Endothelial cell of umbilical vein (primary cell): ENCODE results near the gene VIPR2. TPM values are rescaled to one million over a fixed set of nuclear protein-coding genes. Genes with fewer than 3 reads are reported as not detected.

ENCODE experiments used
- BruUV-seq: library from RNA; stranded (reverse); fragments of 400-500 nt; replicated peaks from 2 replicates; lab custom pipeline; 2021; lab: Mats Ljungman, UMichigan
- CTCF ChIA-PET: fragments of 300-600, 350-600 bp; sonication (Branson Sonifier 250); formaldehyde crosslinking; loops from one replicate; lab custom pipeline; 2021; ENCODE audit warnings: antibody characterized with exemption, inconsistent platforms; lab: Charles Lee
- POLR2A ChIA-PET: fragments of 300-600, 350-600 bp; sonication (Branson Sonifier 250); formaldehyde crosslinking; loops from one replicate; lab custom pipeline; 2021; ENCODE audit warnings: antibody characterized with exemption, inconsistent platforms; lab: Charles Lee
- DNase-seq: peaks from one replicate; pipeline ENCODE4 v3.0.0-alpha.2; 2011; ENCODE audit warnings: low read depth, low spot score
- FAIRE-seq: peaks from 2 replicates; lab custom pipeline; 2011; peaks lifted over from hg19 to GRCh38; lab: Jason Lieb, UNC
- H2AFZ ChIP-seq: 2 replicates; pipeline ENCODE4 v1.6.0; 2012; ENCODE audit warnings: low read depth, low read length, control low read depth, inconsistent platforms
- H3K27ac ChIP-seq: 2 replicates; pipeline ENCODE4 v1.5.1; 2011; ENCODE audit warnings: low read depth, mild to moderate bottlenecking, control low read depth, low read length, moderate library complexity; ENCODE audit not compliant: insufficient read depth
- H3K27me3 ChIP-seq, 2 experiments: 2 replicates each; pipeline versions ENCODE4 v1.6.0 to v1.6.1; 2011; ENCODE audit warnings: low read length in 2 of 2, mixed read lengths in 1 of 2; ENCODE audit not compliant: control insufficient read depth in 2 of 2, insufficient read depth in 2 of 2
- H3K36me3 ChIP-seq, 2 experiments: 2 replicates in 1 of 2; 3 replicates in 1 of 2; pipeline ENCODE4 v1.5.1; 2011; ENCODE audit warnings: low read length in 2 of 2, mild to moderate bottlenecking in 1 of 2, moderate library complexity in 1 of 2; ENCODE audit not compliant: control insufficient read depth in 2 of 2, insufficient read depth in 2 of 2; ENCODE audit errors: extremely low read depth in 1 of 2
- H3K4me1 ChIP-seq: 3 replicates; pipeline ENCODE4 v1.5.1; 2011; ENCODE audit warnings: mild to moderate bottlenecking, low read length; ENCODE audit not compliant: control insufficient read depth, insufficient read depth; ENCODE audit errors: extremely low read depth
- H3K4me2 ChIP-seq: 2 replicates; pipeline ENCODE4 v1.6.1; 2011; ENCODE audit warnings: low read length, control low read depth, mixed read lengths; ENCODE audit not compliant: insufficient read depth
- H3K4me3 ChIP-seq, 3 experiments: fragments of 200-600 bp in 1 of 3; sonication (generic), shearing (Covaris generic) in 1 of 3; replicated peaks in 1 of 3; 2 replicates each; pipeline ENCODE4 v1.5.1; 2011 to 2016; ENCODE audit warnings: control low read depth in 3 of 3, low read length in 3 of 3, mild to moderate bottlenecking in 2 of 3, inconsistent platforms in 1 of 3, low read depth in 1 of 3, moderate library complexity in 1 of 3; ENCODE audit not compliant: insufficient read depth in 1 of 3
- H3K79me2 ChIP-seq: 2 replicates; pipeline ENCODE4 v1.6.0; 2012; ENCODE audit warnings: low read length, inconsistent platforms; ENCODE audit not compliant: control insufficient read depth, insufficient read depth
- H3K9ac ChIP-seq: replicated peaks from 2 replicates; pipeline ENCODE3; 2011; ENCODE audit warnings: low read length, control low read depth; ENCODE audit not compliant: insufficient read depth; ENCODE audit errors: extremely low read depth
- H3K9me1 ChIP-seq: replicated peaks from 3 replicates; pipeline ENCODE4 v1.6.0; 2011; ENCODE audit warnings: mild to moderate bottlenecking, low read length; ENCODE audit not compliant: control insufficient read depth, insufficient read depth; ENCODE audit errors: extremely low read depth
- H3K9me3 ChIP-seq: replicated peaks from 2 replicates; pipeline ENCODE4 v1.5.1; 2012; ENCODE audit warnings: low read length, inconsistent platforms; ENCODE audit not compliant: control insufficient read depth, insufficient read depth
- H4K20me1 ChIP-seq: replicated peaks from 2 replicates; pipeline ENCODE3; 2011; ENCODE audit warnings: mild to moderate bottlenecking, low read length; ENCODE audit not compliant: control insufficient read depth, insufficient read depth; ENCODE audit errors: extremely low read depth
- CTCF ChIP-seq, 2 donors: IDR thresholded peaks; 1 replicate in 1 of 2; 2 replicates in 1 of 2; pipeline ENCODE4 v1.5.1; 2011; ENCODE audit warnings: low read length in 2 of 2, mild to moderate bottlenecking in 2 of 2, moderate library complexity in 2 of 2, control low read depth in 1 of 2, inconsistent platforms in 1 of 2, low read depth in 1 of 2; ENCODE audit not compliant: insufficient read depth in 1 of 2; ENCODE audit errors: extremely low read depth in 1 of 2
- EZH2 ChIP-seq: IDR thresholded peaks from 2 replicates; pipeline ENCODE4 v1.6.1; 2012; ENCODE audit warnings: borderline replicate concordance, low read depth, mild to moderate bottlenecking, moderate library complexity, low read length, inconsistent platforms; ENCODE audit not compliant: severe bottlenecking
- FOS ChIP-seq: IDR thresholded peaks from 2 replicates; pipeline ENCODE4 v1.6.1; 2011; ENCODE audit warnings: mild to moderate bottlenecking, low read length, moderate library complexity, borderline replicate concordance; ENCODE audit not compliant: insufficient read depth
- GATA2 ChIP-seq: IDR thresholded peaks from 2 replicates; pipeline ENCODE4 v1.7.0; 2011; ENCODE audit warnings: low read depth, mild to moderate bottlenecking, moderate library complexity, mixed read lengths, low read length; ENCODE audit not compliant: insufficient read length, insufficient read depth
- JUN ChIP-seq: IDR thresholded peaks from 2 replicates; pipeline ENCODE4 v1.6.1; 2011; ENCODE audit warnings: borderline replicate concordance, low read depth; ENCODE audit not compliant: insufficient read length, insufficient read depth
- MAX ChIP-seq: IDR thresholded peaks from 2 replicates; pipeline ENCODE4 v1.6.1; 2011; ENCODE audit not compliant: insufficient read depth, insufficient read length
- MYC ChIP-seq: IDR thresholded peaks from one replicate; pipeline ENCODE4 v1.6.1; 2011; ENCODE audit warnings: mild to moderate bottlenecking, low read depth, low read length
- POLR2A ChIP-seq: IDR thresholded peaks from 2 replicates; pipeline ENCODE4 v1.6.1; 2012; ENCODE audit warnings: low read depth, mild to moderate bottlenecking, control low read depth, low read length
- POLR2AphosphoS5 ChIP-seq: IDR thresholded peaks from 2 replicates; pipeline ENCODE4 v1.6.1; 2012; ENCODE audit warnings: low read depth, mild to moderate bottlenecking, control low read depth, low read length, moderate library complexity; ENCODE audit not compliant: insufficient read depth
- dilution Hi-C: fragments of 300-500 bp; cut with MboI; formaldehyde crosslinking; loops from one replicate; pipeline ENCODE4 v1.15.0; 2019; ENCODE audit warnings: low sequenced_read_pairs; ENCODE audit not compliant: extremely low pct_ligation_motif_present
- intact Hi-C: fragments of 100-400 bp; cut with micrococcal nuclease; formaldehyde crosslinking; loops from one replicate; pipeline ENCODE4 v1.10.0; 2022
- polyA plus RNA-seq, 4 experiments: library from polyadenylated mRNA; depleted of rRNA in 3 of 4; stranded (reverse) in 3 of 4; unstranded in 1 of 4; fragments of >200 nt; gene quantifications; 2 replicates each; pipeline versions ENCODE4 v1.2.1 to v1.2.3, GENCODE V29; 2011 to 2012; ENCODE audit warnings: missing spikeins in 1 of 4
- total RNA-seq: library from RNA; stranded (reverse); gene quantifications from 2 replicates; pipeline ENCODE4 v1.2.3, GENCODE V29; 2021

The VIPR2 gene
- total and polyA plus RNA-seq, 2 donors (not counting 3 experiments of a cell fraction or from before 2014, with no cell fraction given): not detected

GRCh38 chr7:159156436-159157245, 12.0 kb upstream of the VIPR2 start:
- FAIRE-seq (no peak), DNase-seq (no peak)
- intact Hi-C loops: no loop called here
- H2AFZ ChIP-seq: no peak overlapping the region
- CTCF ChIA-PET: no interaction called here
- H3K9ac ChIP-seq: no peak overlapping the region
- no peak overlapping the region for H3K4me3 ChIP-seq
- TF ChIP-seq JUN (no peak), POLR2A (no peak), MYC (no peak), POLR2AphosphoS5 (no peak), MAX (no peak)
- H3K9me1 ChIP-seq: no peaks in the 10 kb centered on the region
- no peaks in the 10 kb centered on the region for H3K9me3 ChIP-seq
- H3K36me3 ChIP-seq: no peaks in the 10 kb centered on the region
- no peak overlapping the region for H3K27ac ChIP-seq
- H3K4me1 ChIP-seq: no peaks in the 10 kb centered on the region
- H3K79me2 ChIP-seq: no peaks in the 10 kb centered on the region
- BruUV-seq: no TSS peak
- H3K27me3 ChIP-seq: no peaks in the 10 kb centered on the region
- dilution Hi-C loops: no loop called here
- POLR2A ChIA-PET: no interaction called here
- H3K4me2 ChIP-seq: no peak overlapping the region
- no peaks in the 10 kb centered on the region for H4K20me1 ChIP-seq

GRCh38 chr7:159155410-159155809, 10.7 kb upstream of the VIPR2 start:
- dilution Hi-C loops: no loop called here

More at GRCh38 chr7:159155410-159155809, 10.7 kb upstream of the VIPR2 start:
- DNase-seq (no peak), FAIRE-seq (no peak)
- no peak overlapping the region for H3K4me3 ChIP-seq
- H3K27ac ChIP-seq: no peak overlapping the region
- no peak overlapping the region for H3K9ac ChIP-seq
- H3K9me1 ChIP-seq: no peaks in the 10 kb centered on the region
- no peak overlapping the region for H2AFZ ChIP-seq
- no peak overlapping the region for H3K4me2 ChIP-seq
- CTCF ChIA-PET: no interaction called here
- POLR2A ChIA-PET: no interaction called here
- H3K36me3 ChIP-seq: no peaks in the 10 kb centered on the region
- no peaks in the 10 kb centered on the region for H3K4me1 ChIP-seq
- intact Hi-C loops: no loop called here
- no peaks in the 10 kb centered on the region for H3K79me2 ChIP-seq
- no peaks in the 10 kb centered on the region for H3K9me3 ChIP-seq
- H3K27me3 ChIP-seq: no peaks in the 10 kb centered on the region
- no TSS peak for BruUV-seq
- TF ChIP-seq FOS (no peak), CTCF (IDR thresholded peaks at IDR 0.05; ENCODE audit: extremely low read depth in 1 of 2, insufficient read depth in 1 of 2, low read depth in 1 of 2, low read length in 2 of 2) (no peak), POLR2AphosphoS5 (no peak), EZH2 (no peak), MAX (no peak), POLR2A (no peak), GATA2 (no peak), MYC (no peak), JUN (no peak)
- no peaks in the 10 kb centered on the region for H4K20me1 ChIP-seq
